ENCODE data around the gene PWWP2B. TPM values are rescaled to one million over a fixed set of nuclear protein-coding genes. Genes with fewer than 3 reads are reported as not detected.
A peak's percentile ranks its signal among the peaks of the same experiment; 100 is the strongest.

PWWP2B gene
- total and polyA plus RNA-seq, 2 of the 13 experiments (the other 11 are each of a cell fraction or from before 2014, with no cell fraction given) = 2.3 to 4.7 TPM

DNA sequence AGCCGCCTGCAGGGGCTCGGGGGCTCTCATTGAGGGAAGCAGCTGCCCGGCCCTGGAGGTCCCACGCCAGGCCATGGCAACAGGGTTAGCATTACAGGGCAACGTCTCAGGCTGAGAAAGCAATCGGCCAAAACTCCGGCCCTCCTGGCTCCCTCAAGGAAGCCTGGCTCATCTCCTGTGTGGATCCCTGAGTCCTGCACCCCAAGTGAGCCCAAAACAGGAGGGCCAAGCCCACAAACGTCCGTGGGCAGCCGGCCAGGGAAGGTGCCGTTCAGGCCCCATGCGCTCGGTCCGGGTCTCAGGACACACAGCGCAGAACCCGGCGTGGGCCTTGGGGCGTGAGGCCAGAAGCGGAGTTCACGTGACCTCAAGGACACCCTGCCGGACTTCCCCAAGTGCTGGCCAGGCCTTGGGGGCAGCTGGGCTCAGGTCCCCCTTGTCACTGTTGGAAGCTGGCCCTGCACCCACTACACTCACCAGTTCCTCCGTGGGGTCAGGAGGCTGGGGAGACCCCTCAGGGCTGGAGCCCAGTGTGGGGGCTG, 8.0 kb upstream of the PWWP2B start (continued):
- TF ChIP-seq SPEN (CRISPR knock-in tag; IDR thresholded peaks at IDR 0.05; ENCODE audit: low read depth) (no peak), ZZZ3 (CRISPR knock-in tag; IDR thresholded peaks at IDR 0.05; ENCODE audit: borderline replicate concordance) (no peak), AKAP8 (CRISPR knock-in tag; IDR thresholded peaks at IDR 0.05) (no peak), LCORL (IDR thresholded peaks at IDR 0.05) (no peak), LCORL (CRISPR knock-in tag; IDR thresholded peaks at IDR 0.05) (no peak), IRF1 (CRISPR knock-in tag; IDR thresholded peaks at IDR 0.05; ENCODE audit: low read depth) (no peak), MLX (CRISPR knock-in tag; IDR thresholded peaks at IDR 0.05) (no peak; the same call in 1 of the 2 replicates), RBM39 (IDR thresholded peaks at IDR 0.05; ENCODE audit: low read depth, low read length, poor library complexity, severe bottlenecking) (no peak), ZNF737 (CRISPR knock-in tag; IDR thresholded peaks at IDR 0.05; ENCODE audit: borderline replicate concordance) (no peak), USF2 (IDR thresholded peaks at IDR 0.05; ENCODE audit: low read depth, low read length) (peak; percentile 8; the same call in 1 of the 2 replicates), USF2 (CRISPR knock-in tag; IDR thresholded peaks at IDR 0.05; ENCODE audit: borderline replicate concordance) (peak; percentile 63; the same call in 1 of the 2 replicates), ZNF12 (CRISPR knock-in tag; IDR thresholded peaks at IDR 0.05) (no peak), HOXA5 (CRISPR knock-in tag; IDR thresholded peaks at IDR 0.05) (no peak), THAP11 (CRISPR knock-in tag; IDR thresholded peaks at IDR 0.05) (no peak), TIGD3 (CRISPR knock-in tag; IDR thresholded peaks at IDR 0.05; ENCODE audit: borderline replicate concordance) (no peak), ZNF782 (CRISPR knock-in tag; IDR thresholded peaks at IDR 0.05; ENCODE audit: borderline replicate concordance) (no peak), HDAC2 (CRISPR knock-in tag; IDR thresholded peaks at IDR 0.05) (0 out of 2 replicates have a peak, but pooled peaks have one; percentile 2), ZNF3 (CRISPR knock-in tag; IDR thresholded peaks at IDR 0.05) (no peak)
- TF ChIP-seq, protein P1, sequence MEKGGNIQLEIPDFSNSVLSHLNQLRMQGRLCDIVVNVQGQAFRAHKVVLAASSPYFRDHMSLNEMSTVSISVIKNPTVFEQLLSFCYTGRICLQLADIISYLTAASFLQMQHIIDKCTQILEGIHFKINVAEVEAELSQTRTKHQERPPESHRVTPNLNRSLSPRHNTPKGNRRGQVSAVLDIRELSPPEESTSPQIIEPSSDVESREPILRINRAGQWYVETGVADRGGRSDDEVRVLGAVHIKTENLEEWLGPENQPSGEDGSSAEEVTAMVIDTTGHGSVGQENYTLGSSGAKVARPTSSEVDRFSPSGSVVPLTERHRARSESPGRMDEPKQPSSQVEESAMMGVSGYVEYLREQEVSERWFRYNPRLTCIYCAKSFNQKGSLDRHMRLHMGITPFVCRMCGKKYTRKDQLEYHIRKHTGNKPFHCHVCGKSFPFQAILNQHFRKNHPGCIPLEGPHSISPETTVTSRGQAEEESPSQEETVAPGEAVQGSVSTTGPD (CRISPR knock-in tag; IDR thresholded peaks at IDR 0.05) = no peak
- TF ChIP-seq, protein P2, sequence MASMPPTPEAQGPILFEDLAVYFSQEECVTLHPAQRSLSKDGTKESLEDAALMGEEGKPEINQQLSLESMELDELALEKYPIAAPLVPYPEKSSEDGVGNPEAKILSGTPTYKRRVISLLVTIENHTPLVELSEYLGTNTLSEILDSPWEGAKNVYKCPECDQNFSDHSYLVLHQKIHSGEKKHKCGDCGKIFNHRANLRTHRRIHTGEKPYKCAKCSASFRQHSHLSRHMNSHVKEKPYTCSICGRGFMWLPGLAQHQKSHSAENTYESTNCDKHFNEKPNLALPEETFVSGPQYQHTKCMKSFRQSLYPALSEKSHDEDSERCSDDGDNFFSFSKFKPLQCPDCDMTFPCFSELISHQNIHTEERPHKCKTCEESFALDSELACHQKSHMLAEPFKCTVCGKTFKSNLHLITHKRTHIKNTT (CRISPR knock-in tag; IDR thresholded peaks at IDR 0.05) = no peak
- TF ChIP-seq, protein P3, sequence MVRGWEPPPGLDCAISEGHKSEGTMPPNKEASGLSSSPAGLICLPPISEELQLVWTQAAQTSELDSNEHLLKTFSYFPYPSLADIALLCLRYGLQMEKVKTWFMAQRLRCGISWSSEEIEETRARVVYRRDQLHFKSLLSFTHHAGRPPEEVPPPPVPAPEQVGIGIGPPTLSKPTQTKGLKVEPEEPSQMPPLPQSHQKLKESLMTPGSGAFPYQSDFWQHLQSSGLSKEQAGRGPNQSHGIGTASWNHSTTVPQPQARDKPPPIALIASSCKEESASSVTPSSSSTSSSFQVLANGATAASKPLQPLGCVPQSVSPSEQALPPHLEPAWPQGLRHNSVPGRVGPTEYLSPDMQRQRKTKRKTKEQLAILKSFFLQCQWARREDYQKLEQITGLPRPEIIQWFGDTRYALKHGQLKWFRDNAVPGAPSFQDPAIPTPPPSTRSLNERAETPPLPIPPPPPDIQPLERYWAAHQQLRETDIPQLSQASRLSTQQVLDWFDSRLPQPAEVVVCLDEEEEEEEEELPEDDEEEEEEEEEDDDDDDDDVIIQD (CRISPR knock-in tag; IDR thresholded peaks at IDR 0.05; ENCODE audit: low read depth) = no peak
